Sigmoid colon (tissue), 4 donors: ENCODE measurements around the gene KCNH1.

Experiments
- EP300 ChIP-seq, 4 donors: sonication (generic); formaldehyde crosslinking; IDR thresholded peaks; one replicate each; pipeline ENCODE4 v1.6.1; 2017; ENCODE audit warnings: antibody characterized with exemption in 4 of 4
- POLR2A ChIP-seq, 2 donors: fragments of 450-650 bp; IDR thresholded peaks; one replicate each; pipeline ENCODE4 v1.6.1; 2016; ENCODE audit warnings: antibody characterized with exemption in 2 of 2, mild to moderate bottlenecking in 2 of 2, moderate library complexity in 2 of 2
- POLR2AphosphoS5 ChIP-seq, 4 donors: sonication (generic); formaldehyde crosslinking; IDR thresholded peaks; one replicate each; pipeline ENCODE4 v1.6.1; 2017; ENCODE audit warnings: antibody characterized with exemption in 4 of 4
- TF ChIP-seq, protein P1 (sequence below), 4 experiments: fragments of 450-650 bp in 3 of 4; fragments of 200-600 bp in 1 of 4; IDR thresholded peaks; one replicate each; pipeline ENCODE4 v1.5.1; 2016 to 2019; ENCODE audit warnings: antibody characterized with exemption in 4 of 4, mild to moderate bottlenecking in 3 of 4, moderate library complexity in 2 of 4

DNA sequence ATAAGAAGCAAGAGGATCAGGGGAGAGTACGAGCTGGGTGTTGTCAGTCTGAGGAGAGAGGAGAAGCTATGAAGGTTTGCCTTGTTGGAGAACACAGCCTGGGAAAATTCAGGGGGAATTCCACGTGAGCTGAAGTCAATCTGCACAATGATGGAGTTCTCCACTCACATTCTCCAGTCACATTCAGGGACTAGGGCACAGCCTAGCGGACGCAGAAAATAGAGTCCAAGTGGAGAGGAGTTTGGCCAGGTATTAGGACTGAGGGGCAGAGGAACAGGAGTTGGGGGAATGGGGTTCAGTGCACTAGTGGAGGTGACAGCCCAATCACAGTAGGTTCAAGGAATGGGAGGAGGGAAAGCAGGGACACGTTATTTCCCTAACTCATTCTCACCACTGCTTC, 124.0 kb downstream of the KCNH1 start:
- TF ChIP-seq POLR2A (IDR thresholded peaks at IDR 0.05) (no peak), EP300 (IDR thresholded peaks at IDR 0.05) (no peak), POLR2AphosphoS5 (IDR thresholded peaks at IDR 0.05) (no peak)
- TF ChIP-seq, protein P1, sequence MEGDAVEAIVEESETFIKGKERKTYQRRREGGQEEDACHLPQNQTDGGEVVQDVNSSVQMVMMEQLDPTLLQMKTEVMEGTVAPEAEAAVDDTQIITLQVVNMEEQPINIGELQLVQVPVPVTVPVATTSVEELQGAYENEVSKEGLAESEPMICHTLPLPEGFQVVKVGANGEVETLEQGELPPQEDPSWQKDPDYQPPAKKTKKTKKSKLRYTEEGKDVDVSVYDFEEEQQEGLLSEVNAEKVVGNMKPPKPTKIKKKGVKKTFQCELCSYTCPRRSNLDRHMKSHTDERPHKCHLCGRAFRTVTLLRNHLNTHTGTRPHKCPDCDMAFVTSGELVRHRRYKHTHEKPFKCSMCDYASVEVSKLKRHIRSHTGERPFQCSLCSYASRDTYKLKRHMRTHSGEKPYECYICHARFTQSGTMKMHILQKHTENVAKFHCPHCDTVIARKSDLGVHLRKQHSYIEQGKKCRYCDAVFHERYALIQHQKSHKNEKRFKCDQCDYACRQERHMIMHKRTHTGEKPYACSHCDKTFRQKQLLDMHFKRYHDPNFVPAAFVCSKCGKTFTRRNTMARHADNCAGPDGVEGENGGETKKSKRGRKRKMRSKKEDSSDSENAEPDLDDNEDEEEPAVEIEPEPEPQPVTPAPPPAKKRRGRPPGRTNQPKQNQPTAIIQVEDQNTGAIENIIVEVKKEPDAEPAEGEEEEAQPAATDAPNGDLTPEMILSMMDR (IDR thresholded peaks at IDR 0.05), result no peak
